Measurements from ENCODE around the gene NRF1. TPM values are rescaled to one million over a fixed set of nuclear protein-coding genes. Genes with fewer than 3 reads are reported as not detected.

NRF1 gene
- total RNA-seq, 1 experiment from 2014 or later, result 23.2 TPM

GRCh38 chr7:129609666-129610065 is 1.9 kb upstream of the NRF1 start:
- H3K27ac ChIP-seq, result no peak overlapping the region
- ChIA-PET POLR2A (ENCODE audit: unreplicated experiment) (interaction anchor here (0.7 kb wide), 1 partner anchor 40 kb away, joined by 8 read pairs; no protein-coding TSS in a partner anchor), CTCF (no interaction called here)
- no peak overlapping the region for H3K4me3 ChIP-seq
- intact Hi-C loops (cut with micrococcal nuclease; ENCODE audit: unreplicated experiment), result no loop called here
- 0 out of 2 replicates have a peak, but pooled peaks cover 24% of the 10 kb centered on the region for H3K36me3 ChIP-seq (ENCODE audit: low read depth)
- no peak for TF ChIP-seq CTCF (conservative IDR thresholded peaks at IDR 0.05)
- no peak for TF ChIP-seq EZH2 (IDR thresholded peaks at IDR 0.05; ENCODE audit: low read depth)
- no peaks in the 10 kb centered on the region for H3K9me3 ChIP-seq (ENCODE audit: insufficient read depth, low read depth)
- peaks cover 15% of the 10 kb centered on the region; the same call in 1 of the 2 replicates for H3F3A ChIP-seq (ENCODE audit: insufficient read depth, low read depth)
- 0 out of 2 replicates have a peak, but pooled peaks cover 3% of the 10 kb centered on the region for H4K20me1 ChIP-seq (ENCODE audit: insufficient read depth)
- H3K79me2 ChIP-seq (ENCODE audit: low read depth), result peaks cover 51% of the 10 kb centered on the region
- peak overlapping the region; percentile 92 for H3K4me2 ChIP-seq
- no peaks in the 10 kb centered on the region for H3K27me3 ChIP-seq (ENCODE audit: insufficient read depth, low read depth)
- DNase-seq, result no peak
- no peak overlapping the region for H2AFZ ChIP-seq
- BruUV-seq (replicated peaks), result no TSS peak
- H3K9me2 ChIP-seq (ENCODE audit: insufficient read depth), result no peaks in the 10 kb centered on the region
- H3K4me1 ChIP-seq (replicated peaks; ENCODE audit: insufficient read depth), result peaks cover 19% of the 10 kb centered on the region

DNA sequence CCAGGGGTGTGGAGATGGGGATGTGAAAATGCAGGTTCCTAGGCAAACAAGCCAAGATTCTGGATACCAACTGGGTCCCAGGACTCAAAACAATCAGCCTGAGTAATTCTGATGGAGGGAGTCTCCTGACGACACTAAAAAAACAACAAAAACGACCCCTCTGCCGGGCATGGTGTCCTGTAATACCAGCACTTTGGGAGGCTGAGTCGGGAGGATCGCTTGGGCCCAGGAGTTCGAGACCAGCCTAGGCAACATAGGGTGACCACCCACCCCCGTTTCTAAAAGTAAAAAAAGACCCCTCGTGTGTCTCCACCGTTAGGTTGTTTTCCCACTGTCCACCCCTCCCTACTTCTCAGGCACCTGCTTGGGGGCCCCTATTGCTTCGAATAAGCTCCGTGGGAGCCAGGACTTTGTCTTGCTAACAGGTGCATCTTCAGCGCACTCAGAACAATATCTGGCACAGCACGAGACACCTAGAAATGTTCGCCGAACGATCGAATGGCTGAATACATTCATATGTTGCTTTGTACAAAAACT is 743 bp upstream of the NRF1 start:
- H3K4me3 ChIP-seq, result peak overlapping the region; percentile 96
- H3K27me3 ChIP-seq (ENCODE audit: insufficient read depth, low read depth), result no peaks in the 10 kb centered on the region
- H3K4me1 ChIP-seq (replicated peaks; ENCODE audit: insufficient read depth), result peaks cover 29% of the 10 kb centered on the region
- peaks cover 62% of the 10 kb centered on the region for H3K79me2 ChIP-seq (ENCODE audit: low read depth)
- 0 out of 2 replicates have a peak, but pooled peaks cover 24% of the 10 kb centered on the region for H3K36me3 ChIP-seq (ENCODE audit: low read depth)
- no peaks in the 10 kb centered on the region for H3K9me2 ChIP-seq (ENCODE audit: insufficient read depth)
- H3K9me3 ChIP-seq (ENCODE audit: insufficient read depth, low read depth), result no peaks in the 10 kb centered on the region
- H3K27ac ChIP-seq, result peak overlapping the region; percentile 75
- TF ChIP-seq CTCF (conservative IDR thresholded peaks at IDR 0.05), result no peak
- no peak for TF ChIP-seq EZH2 (IDR thresholded peaks at IDR 0.05; ENCODE audit: low read depth)
- no TSS peak for BruUV-seq (replicated peaks)
- H2AFZ ChIP-seq, result peak overlapping the region; percentile 98
- no peak for DNase-seq
- ChIA-PET CTCF (interaction anchor here (0.6 kb wide), 1 partner anchor 11 kb away, joined by 7 read pairs; no protein-coding TSS in a partner anchor), POLR2A (ENCODE audit: unreplicated experiment) (interaction anchor here (0.7 kb wide), 1 partner anchor 15 kb away, joined by 7 read pairs; no protein-coding TSS in a partner anchor)
- H3F3A ChIP-seq (ENCODE audit: insufficient read depth, low read depth), result peaks cover 15% of the 10 kb centered on the region; the same call in 1 of the 2 replicates
- H3K4me2 ChIP-seq, result peak overlapping the region; percentile 92
- intact Hi-C loops (cut with micrococcal nuclease; ENCODE audit: unreplicated experiment), result no loop called here
- 0 out of 2 replicates have a peak, but pooled peaks cover 6% of the 10 kb centered on the region for H4K20me1 ChIP-seq (ENCODE audit: insufficient read depth)

DNA sequence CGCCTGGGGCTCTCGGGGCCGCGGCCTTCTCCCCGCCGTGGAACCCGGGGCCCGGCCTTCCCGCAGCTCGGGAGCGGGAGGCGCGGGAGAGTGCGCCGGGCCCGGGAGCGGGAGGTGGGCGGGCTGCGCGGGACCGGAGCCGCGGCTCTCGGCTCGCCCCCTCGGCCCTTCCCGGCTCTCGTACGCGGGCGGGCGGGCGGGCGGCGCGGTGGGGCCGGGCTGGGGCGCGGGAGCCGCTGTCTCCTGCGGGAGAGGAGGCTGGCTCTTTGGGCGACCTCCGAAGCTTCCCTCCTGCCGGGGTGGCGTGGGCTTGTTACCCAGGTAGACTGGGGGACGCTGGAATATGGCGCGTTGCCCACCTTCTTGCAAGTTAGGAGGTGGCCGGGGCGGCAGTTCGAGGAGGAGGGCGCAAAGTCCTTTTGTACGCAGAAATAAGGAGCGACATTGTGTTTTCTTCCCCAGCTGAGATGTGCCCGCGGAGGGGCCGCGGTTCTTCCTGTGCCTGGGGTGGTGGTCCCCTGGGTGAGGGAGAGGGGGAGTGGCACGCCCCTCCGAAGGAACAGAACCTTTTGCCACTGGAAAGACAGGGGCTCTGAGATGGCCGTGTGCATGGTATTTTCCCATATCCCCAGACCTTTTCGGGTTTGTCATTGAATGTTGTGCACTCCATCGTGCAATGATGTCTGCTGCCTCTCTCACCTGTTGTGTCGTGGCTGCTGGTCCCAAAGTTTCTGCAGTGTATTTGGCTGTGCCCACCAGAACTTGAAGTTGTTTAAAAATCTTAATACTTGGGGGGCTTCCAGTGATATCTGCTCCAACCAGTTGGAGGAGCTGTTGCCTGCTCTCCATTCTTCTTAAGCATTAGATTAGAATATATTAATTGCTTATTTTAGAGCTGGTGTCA is 844 bp downstream of the NRF1 start:
- Histone ChIP-seq H3K79me2 (ENCODE audit: low read depth) (peaks cover 78% of the 10 kb centered on the region), H2AFZ (peak overlapping the region; percentile 64), H3K9me3 (ENCODE audit: insufficient read depth, low read depth) (no peaks in the 10 kb centered on the region), H3K4me2 (peak overlapping the region; percentile 90), H3K27ac (no peak overlapping the region; the same call in 1 of the 2 replicates), H3K27me3 (ENCODE audit: insufficient read depth, low read depth) (no peaks in the 10 kb centered on the region), H3K4me3 (peak overlapping the region; percentile 94), H3K9me2 (ENCODE audit: insufficient read depth) (no peaks in the 10 kb centered on the region), H3K36me3 (ENCODE audit: low read depth) (0 out of 2 replicates have a peak, but pooled peaks cover 18% of the 10 kb centered on the region), H4K20me1 (ENCODE audit: insufficient read depth) (peaks cover 14% of the 10 kb centered on the region; the same call in 1 of the 2 replicates), H3F3A (ENCODE audit: insufficient read depth, low read depth) (peaks cover 15% of the 10 kb centered on the region; the same call in 1 of the 2 replicates), H3K4me1 (replicated peaks; ENCODE audit: insufficient read depth) (peaks cover 29% of the 10 kb centered on the region)
- intact Hi-C loops (cut with micrococcal nuclease; ENCODE audit: unreplicated experiment), result loop anchor here (1.0 kb wide), 2 partner anchors 81 to 398 kb away; no protein-coding TSS in a partner anchor
- no peak for TF ChIP-seq EZH2 (IDR thresholded peaks at IDR 0.05; ENCODE audit: low read depth)
- TF ChIP-seq CTCF (conservative IDR thresholded peaks at IDR 0.05), result peak; percentile 70
- DNase-seq, result no peak
- ChIA-PET POLR2A (ENCODE audit: unreplicated experiment) (interaction anchor here (0.6 kb wide), 4 partner anchors 129 to 641 kb away, joined by 3 to 6 read pairs (median 4); partner anchors contain the start of gene STRIP2), CTCF (interaction anchor here (0.5 to 0.9 kb wide), 4 partner anchors 22 to 214 kb away, joined by 3 to 4 read pairs (median 3); no protein-coding TSS in a partner anchor)
- BruUV-seq (replicated peaks), result no TSS peak

All from PC-9 (cell line).